ENCODE data around the gene CYP1B1.

DNA sequence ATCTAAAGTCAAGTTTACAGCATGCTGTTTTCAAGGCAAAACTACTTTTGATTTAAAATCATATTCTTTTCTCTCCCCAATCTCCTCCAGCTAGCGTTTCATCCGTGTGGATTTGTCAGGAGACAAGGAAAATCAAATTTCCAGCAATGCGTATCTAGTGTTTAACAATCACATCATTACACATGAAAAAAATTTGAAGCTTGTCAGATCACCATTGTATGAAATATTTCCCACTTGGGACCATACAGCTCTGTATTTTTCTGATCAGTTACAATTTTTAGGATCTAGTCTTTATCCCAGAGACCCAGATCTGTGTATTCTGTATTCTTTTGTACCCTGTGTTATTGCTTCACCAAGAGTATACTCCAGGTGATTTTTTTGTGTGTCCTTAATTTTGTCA lies 28.6 kb upstream of the CYP1B1 start:
- TF ChIP-seq, protein P1, sequence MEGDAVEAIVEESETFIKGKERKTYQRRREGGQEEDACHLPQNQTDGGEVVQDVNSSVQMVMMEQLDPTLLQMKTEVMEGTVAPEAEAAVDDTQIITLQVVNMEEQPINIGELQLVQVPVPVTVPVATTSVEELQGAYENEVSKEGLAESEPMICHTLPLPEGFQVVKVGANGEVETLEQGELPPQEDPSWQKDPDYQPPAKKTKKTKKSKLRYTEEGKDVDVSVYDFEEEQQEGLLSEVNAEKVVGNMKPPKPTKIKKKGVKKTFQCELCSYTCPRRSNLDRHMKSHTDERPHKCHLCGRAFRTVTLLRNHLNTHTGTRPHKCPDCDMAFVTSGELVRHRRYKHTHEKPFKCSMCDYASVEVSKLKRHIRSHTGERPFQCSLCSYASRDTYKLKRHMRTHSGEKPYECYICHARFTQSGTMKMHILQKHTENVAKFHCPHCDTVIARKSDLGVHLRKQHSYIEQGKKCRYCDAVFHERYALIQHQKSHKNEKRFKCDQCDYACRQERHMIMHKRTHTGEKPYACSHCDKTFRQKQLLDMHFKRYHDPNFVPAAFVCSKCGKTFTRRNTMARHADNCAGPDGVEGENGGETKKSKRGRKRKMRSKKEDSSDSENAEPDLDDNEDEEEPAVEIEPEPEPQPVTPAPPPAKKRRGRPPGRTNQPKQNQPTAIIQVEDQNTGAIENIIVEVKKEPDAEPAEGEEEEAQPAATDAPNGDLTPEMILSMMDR (conservative IDR thresholded peaks at IDR 0.05 in 1 of 2, IDR thresholded peaks at IDR 0.05 in 1 of 2; ENCODE audit: low read depth in 1 of 2, low read length in 2 of 2), result no peak
- TF ChIP-seq EZH2 (IDR thresholded peaks at IDR 0.05; ENCODE audit: low read length, missing control alignments), result no peak
